HepG2 (cell line): Measurements from ENCODE around the gene NIP7. TPM values are rescaled to one million over a fixed set of nuclear protein-coding genes. Genes with fewer than 3 reads are reported as not detected.

Experiments used
- ARHGAP35 ChIP-seq: sonication (generic); formaldehyde crosslinking; IDR thresholded peaks from 2 replicates; pipeline ENCODE4 v1.9.0; 2022; ENCODE audit warnings: mild to moderate bottlenecking, inconsistent platforms, moderate library complexity, missing genetic modification reagents, borderline replicate concordance
- ELF3 ChIP-seq: IDR thresholded peaks from 2 replicates; pipeline ENCODE4 v1.6.1; 2016; ENCODE audit warnings: missing genetic modification reagents, missing compliant biosample characterization
- FOXC1 ChIP-seq: sonication (generic); formaldehyde crosslinking; IDR thresholded peaks from 2 replicates; pipeline ENCODE4 v1.8.0; 2022; ENCODE audit warnings: mild to moderate bottlenecking, missing genetic modification reagents, borderline replicate concordance
- GATAD1 ChIP-seq: IDR thresholded peaks from 2 replicates; pipeline ENCODE4 v1.6.1; 2016; ENCODE audit warnings: missing genetic modification reagents, missing compliant biosample characterization
- HCFC1 ChIP-seq: fragments of 150-350 bp; IDR thresholded peaks from 2 replicates; pipeline ENCODE4 v1.6.1; 2014; ENCODE audit warnings: low read depth, low read length
- HNRNPH1 ChIP-seq: fragments of 200-400 bp; formaldehyde crosslinking; optimal IDR thresholded peaks from 2 replicates; pipeline ENCODE3; 2017; ENCODE audit warnings: mild to moderate bottlenecking, low read depth, low read length
- ISL2 ChIP-seq: sonication (generic); formaldehyde crosslinking; IDR thresholded peaks from 2 replicates; pipeline ENCODE4 v1.5.0; 2020; ENCODE audit warnings: missing genetic modification reagents
- KAT8 ChIP-seq: IDR thresholded peaks from 2 replicates; pipeline ENCODE4 v1.6.1; 2016; ENCODE audit warnings: missing genetic modification reagents, missing compliant biosample characterization
- MEIS2 ChIP-seq: sonication (generic); formaldehyde crosslinking; IDR thresholded peaks from 2 replicates; pipeline ENCODE4 v1.9.0; 2021; ENCODE audit warnings: mild to moderate bottlenecking, missing genetic modification reagents
- MIXL1 ChIP-seq: IDR thresholded peaks from 2 replicates; pipeline ENCODE4 v1.6.1; 2016
- NFE2L2 ChIP-seq: fragments of 150-350 bp; IDR thresholded peaks from 2 replicates; pipeline ENCODE4 v1.6.1; 2014; ENCODE audit warnings: low read length
- PAWR ChIP-seq: sonication (generic); formaldehyde crosslinking; IDR thresholded peaks from 2 replicates; pipeline ENCODE4 v1.4.0; 2020; ENCODE audit warnings: missing genetic modification reagents, mild to moderate bottlenecking, borderline replicate concordance
- RAD51 ChIP-seq: fragments of 450-650 bp; IDR thresholded peaks from 2 replicates; pipeline ENCODE4 v1.6.1; 2016; ENCODE audit warnings: borderline replicate concordance
- SRSF4 ChIP-seq: fragments of 200-400 bp; formaldehyde crosslinking; IDR thresholded peaks from one replicate; pipeline ENCODE4 v1.6.1; 2018; ENCODE audit warnings: mild to moderate bottlenecking, low read depth, low read length, moderate library complexity; ENCODE audit not compliant: poor library complexity, severe bottlenecking
- ZFP1 ChIP-seq: IDR thresholded peaks from 2 replicates; pipeline ENCODE4 v1.6.1; 2016
- ZNF317 ChIP-seq: sonication (generic); formaldehyde crosslinking; IDR thresholded peaks from 2 replicates; pipeline ENCODE4 v1.5.0; 2020; ENCODE audit warnings: mild to moderate bottlenecking, missing genetic modification reagents
- ZNF709 ChIP-seq: sonication (generic); formaldehyde crosslinking; IDR thresholded peaks from 2 replicates; pipeline ENCODE4 v1.5.0; 2020; ENCODE audit warnings: mild to moderate bottlenecking, missing genetic modification reagents
- ZNF713 ChIP-seq: sonication (generic); formaldehyde crosslinking; IDR thresholded peaks from 2 replicates; pipeline ENCODE4 v1.4.0; 2020; ENCODE audit warnings: mild to moderate bottlenecking, missing genetic modification reagents
- ZNF761 ChIP-seq: sonication (generic); formaldehyde crosslinking; conservative IDR thresholded peaks from 2 replicates; pipeline ENCODE4 v1.4.0; 2020; ENCODE audit warnings: mild to moderate bottlenecking, missing genetic modification reagents
- ZNF766 ChIP-seq: sonication (generic); formaldehyde crosslinking; IDR thresholded peaks from 2 replicates; pipeline ENCODE4 v1.5.0; 2020; ENCODE audit warnings: missing genetic modification reagents, borderline replicate concordance
- ZSCAN31 ChIP-seq: sonication (generic); formaldehyde crosslinking; IDR thresholded peaks from 2 replicates; pipeline ENCODE4 v1.5.0; 2020; ENCODE audit warnings: low read depth, mild to moderate bottlenecking, missing genetic modification reagents
- polyA plus RNA-seq, 8 experiments: library from polyadenylated mRNA; depleted of rRNA in 3 of 8; stranded (reverse) in 7 of 8; unstranded in 1 of 8; fragments of >200 nt; fragmentation: Illumina TruSeq in 4 of 8; extraction: Trizol in 4 of 8; gene quantifications; 2 replicates each; pipeline versions ENCODE4 v1.2.1 to v1.2.3, GENCODE V29; 2011 to 2016; ENCODE audit warnings: low read depth in 4 of 8, missing spikeins in 1 of 8, mixed read lengths in 1 of 8; ENCODE audit not compliant: insufficient read depth in 1 of 8
- total RNA-seq, 5 experiments: library from RNA; depleted of rRNA; stranded (reverse); fragments of >200 nt; fragmentation: Illumina TruSeq; extraction: Trizol; gene quantifications; 2 replicates each; pipeline ENCODE4 v1.2.3, GENCODE V29; 2016; ENCODE audit warnings: low read depth in 1 of 5
- TF ChIP-seq, protein P1 (sequence below): sonication (generic); formaldehyde crosslinking; IDR thresholded peaks from 2 replicates; pipeline ENCODE4 v1.4.0; 2020; ENCODE audit warnings: missing genetic modification reagents
- TF ChIP-seq, protein P2 (sequence below): sonication (generic); formaldehyde crosslinking; IDR thresholded peaks from 2 replicates; pipeline ENCODE4 v1.8.0; 2022; ENCODE audit warnings: mild to moderate bottlenecking, missing genetic modification reagents, borderline replicate concordance
- TF ChIP-seq, protein P3 (sequence below): sonication (generic); formaldehyde crosslinking; IDR thresholded peaks from 2 replicates; pipeline ENCODE4 v1.4.0; 2020; ENCODE audit warnings: mild to moderate bottlenecking, missing genetic modification reagents

Gene NIP7
- total and polyA plus RNA-seq, 2 of the 13 experiments (the other 11 are each of a cell fraction or from before 2014, with no cell fraction given): 15.3 to 114 TPM

DNA sequence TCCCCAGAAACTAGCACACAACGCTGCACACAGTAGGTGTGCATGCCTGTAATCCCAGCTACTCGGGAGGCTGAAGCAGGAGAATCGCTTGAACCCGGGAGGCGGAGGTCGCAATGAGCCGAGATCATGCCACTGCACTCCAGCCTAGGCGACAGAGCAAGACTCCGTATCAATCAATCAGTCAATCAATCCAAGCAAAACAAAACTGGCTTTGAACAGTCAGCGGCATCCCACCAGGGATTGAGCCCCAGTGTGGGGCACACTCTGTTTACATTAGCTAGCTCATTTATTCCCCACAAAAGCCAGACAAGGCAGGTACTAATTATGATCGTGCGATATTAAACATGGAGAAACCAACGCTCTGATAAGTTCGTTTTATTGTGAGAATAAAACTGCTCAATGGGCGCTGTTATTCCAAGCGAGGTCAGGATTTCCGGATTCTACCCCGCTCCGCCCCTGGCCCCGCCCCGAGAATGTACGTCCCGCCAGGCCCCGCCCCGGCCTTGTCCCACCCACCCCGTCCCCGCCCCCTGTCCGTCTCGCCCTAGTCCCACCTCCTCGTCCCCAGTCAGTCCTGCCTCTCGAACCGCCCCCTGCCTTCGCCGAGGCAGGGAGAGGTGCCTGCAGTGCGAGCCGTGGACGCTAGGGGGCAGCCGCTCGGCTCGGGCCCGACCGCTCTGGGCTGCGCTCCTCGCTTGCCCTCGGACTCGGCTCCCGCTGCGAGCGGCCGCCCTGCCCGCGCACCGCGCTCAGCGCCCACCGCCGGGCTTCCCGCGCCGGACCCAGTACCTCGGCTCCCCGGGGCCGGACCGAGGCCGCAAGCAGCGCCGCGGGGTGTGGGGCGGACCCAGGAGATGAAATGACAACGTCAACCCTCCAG, 28.7 kb upstream of the NIP7 start, which contains the start of gene VPS4A (continued):
- TF ChIP-seq KAT8: peak; percentile 81
- TF ChIP-seq ZNF709 (CRISPR knock-in tag): no peak
- no peak for TF ChIP-seq ARHGAP35 (CRISPR knock-in tag)
- no peak for TF ChIP-seq ZNF317 (CRISPR knock-in tag)
- TF ChIP-seq HNRNPH1: no peak
- 0 out of 2 replicates have a peak, but pooled peaks have one; percentile 34 for TF ChIP-seq ZFP1 (CRISPR knock-in tag)
- no peak for TF ChIP-seq NFE2L2
- peak; percentile 74; the same call in 1 of the 2 replicates for TF ChIP-seq ZNF766
- no peak for TF ChIP-seq SRSF4
- peak; percentile 63; the same call in 1 of the 2 replicates for TF ChIP-seq ELF3 (CRISPR knock-in tag)
- peak; percentile 87; the same call in 1 of the 2 replicates for TF ChIP-seq MEIS2
- no peak for TF ChIP-seq MIXL1 (CRISPR knock-in tag)
- TF ChIP-seq, protein P1, sequence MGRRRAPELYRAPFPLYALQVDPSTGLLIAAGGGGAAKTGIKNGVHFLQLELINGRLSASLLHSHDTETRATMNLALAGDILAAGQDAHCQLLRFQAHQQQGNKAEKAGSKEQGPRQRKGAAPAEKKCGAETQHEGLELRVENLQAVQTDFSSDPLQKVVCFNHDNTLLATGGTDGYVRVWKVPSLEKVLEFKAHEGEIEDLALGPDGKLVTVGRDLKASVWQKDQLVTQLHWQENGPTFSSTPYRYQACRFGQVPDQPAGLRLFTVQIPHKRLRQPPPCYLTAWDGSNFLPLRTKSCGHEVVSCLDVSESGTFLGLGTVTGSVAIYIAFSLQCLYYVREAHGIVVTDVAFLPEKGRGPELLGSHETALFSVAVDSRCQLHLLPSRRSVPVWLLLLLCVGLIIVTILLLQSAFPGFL (CRISPR knock-in tag): no peak
- no peak; the same call in 1 of the 2 replicates for TF ChIP-seq FOXC1 (CRISPR knock-in tag)
- no peak for TF ChIP-seq ISL2 (CRISPR knock-in tag)
- TF ChIP-seq, protein P2, sequence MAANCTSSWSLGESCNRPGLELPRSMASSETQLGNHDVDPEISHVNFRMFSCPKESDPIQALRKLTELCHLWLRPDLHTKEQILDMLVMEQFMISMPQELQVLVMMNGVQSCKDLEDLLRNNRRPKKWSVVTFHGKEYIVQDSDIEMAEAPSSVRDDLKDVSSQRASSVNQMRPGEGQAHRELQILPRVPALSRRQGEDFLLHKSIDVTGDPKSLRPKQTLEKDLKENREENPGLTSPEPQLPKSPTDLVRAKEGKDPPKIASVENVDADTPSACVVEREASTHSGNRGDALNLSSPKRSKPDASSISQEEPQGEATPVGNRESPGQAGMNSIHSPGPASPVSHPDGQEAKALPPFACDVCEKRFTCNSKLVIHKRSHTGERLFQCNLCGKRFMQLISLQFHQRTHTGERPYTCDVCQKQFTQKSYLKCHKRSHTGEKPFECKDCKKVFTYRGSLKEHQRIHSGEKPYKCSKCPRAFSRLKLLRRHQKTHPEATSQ (CRISPR knock-in tag): no peak
- peak; percentile 65 for TF ChIP-seq HCFC1
- peak; percentile 86; the same call in 1 of the 2 replicates for TF ChIP-seq ZNF713 (CRISPR knock-in tag)
- peak; percentile 96 for TF ChIP-seq ZSCAN31
- TF ChIP-seq GATAD1 (CRISPR knock-in tag): peak; percentile 84
- no peak for TF ChIP-seq RAD51
- TF ChIP-seq, protein P3, sequence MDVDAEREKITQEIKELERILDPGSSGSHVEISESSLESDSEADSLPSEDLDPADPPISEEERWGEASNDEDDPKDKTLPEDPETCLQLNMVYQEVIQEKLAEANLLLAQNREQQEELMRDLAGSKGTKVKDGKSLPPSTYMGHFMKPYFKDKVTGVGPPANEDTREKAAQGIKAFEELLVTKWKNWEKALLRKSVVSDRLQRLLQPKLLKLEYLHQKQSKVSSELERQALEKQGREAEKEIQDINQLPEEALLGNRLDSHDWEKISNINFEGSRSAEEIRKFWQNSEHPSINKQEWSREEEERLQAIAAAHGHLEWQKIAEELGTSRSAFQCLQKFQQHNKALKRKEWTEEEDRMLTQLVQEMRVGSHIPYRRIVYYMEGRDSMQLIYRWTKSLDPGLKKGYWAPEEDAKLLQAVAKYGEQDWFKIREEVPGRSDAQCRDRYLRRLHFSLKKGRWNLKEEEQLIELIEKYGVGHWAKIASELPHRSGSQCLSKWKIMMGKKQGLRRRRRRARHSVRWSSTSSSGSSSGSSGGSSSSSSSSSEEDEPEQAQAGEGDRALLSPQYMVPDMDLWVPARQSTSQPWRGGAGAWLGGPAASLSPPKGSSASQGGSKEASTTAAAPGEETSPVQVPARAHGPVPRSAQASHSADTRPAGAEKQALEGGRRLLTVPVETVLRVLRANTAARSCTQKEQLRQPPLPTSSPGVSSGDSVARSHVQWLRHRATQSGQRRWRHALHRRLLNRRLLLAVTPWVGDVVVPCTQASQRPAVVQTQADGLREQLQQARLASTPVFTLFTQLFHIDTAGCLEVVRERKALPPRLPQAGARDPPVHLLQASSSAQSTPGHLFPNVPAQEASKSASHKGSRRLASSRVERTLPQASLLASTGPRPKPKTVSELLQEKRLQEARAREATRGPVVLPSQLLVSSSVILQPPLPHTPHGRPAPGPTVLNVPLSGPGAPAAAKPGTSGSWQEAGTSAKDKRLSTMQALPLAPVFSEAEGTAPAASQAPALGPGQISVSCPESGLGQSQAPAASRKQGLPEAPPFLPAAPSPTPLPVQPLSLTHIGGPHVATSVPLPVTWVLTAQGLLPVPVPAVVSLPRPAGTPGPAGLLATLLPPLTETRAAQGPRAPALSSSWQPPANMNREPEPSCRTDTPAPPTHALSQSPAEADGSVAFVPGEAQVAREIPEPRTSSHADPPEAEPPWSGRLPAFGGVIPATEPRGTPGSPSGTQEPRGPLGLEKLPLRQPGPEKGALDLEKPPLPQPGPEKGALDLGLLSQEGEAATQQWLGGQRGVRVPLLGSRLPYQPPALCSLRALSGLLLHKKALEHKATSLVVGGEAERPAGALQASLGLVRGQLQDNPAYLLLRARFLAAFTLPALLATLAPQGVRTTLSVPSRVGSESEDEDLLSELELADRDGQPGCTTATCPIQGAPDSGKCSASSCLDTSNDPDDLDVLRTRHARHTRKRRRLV (CRISPR knock-in tag): no peak
- no peak for TF ChIP-seq PAWR (CRISPR knock-in tag)
- no peak for TF ChIP-seq ZNF761 (CRISPR knock-in tag)
